Memory B cell (primary cell): ENCODE data around the gene GH1.
"Not testable (repeated sequence)": the region's sequence is repeated elsewhere in the genome, so short reads cannot be mapped to it uniquely, and the experiment has no call there.

ENCODE experiments used
- ATAC-seq: fragments of 150-1000 bp; cut with Tn5 transposase; 2 replicates; pipeline ENCODE4 v1.10.0; 2021; ENCODE audit warnings: low read depth, mild to moderate bottlenecking, moderate library complexity
- DNase-seq, 2 donors: peaks; one replicate each; pipeline ENCODE4 v3.0.0; 2022; ENCODE audit warnings: low spot score in 2 of 2
- H3K27ac Mint-ChIP-seq: one replicate; pipeline ENCODE4 v1.8.0; 2022; ENCODE audit warnings: mild to moderate bottlenecking, moderate library complexity, mixed read lengths
- H3K27me3 Mint-ChIP-seq: one replicate; pipeline ENCODE4 v1.8.0; 2022; ENCODE audit warnings: mixed read lengths
- H3K36me3 Mint-ChIP-seq: one replicate; pipeline ENCODE4 v1.8.0; 2022; ENCODE audit warnings: mild to moderate bottlenecking, mixed read lengths
- H3K4me1 Mint-ChIP-seq: one replicate; pipeline ENCODE4 v1.8.0; 2022; ENCODE audit warnings: mixed read lengths
- H3K4me3 Mint-ChIP-seq: one replicate; pipeline ENCODE4 v1.8.0; 2022; ENCODE audit warnings: mild to moderate bottlenecking, moderate library complexity, mixed read lengths
- H3K9me3 Mint-ChIP-seq: one replicate; pipeline ENCODE4 v1.8.0; 2022; ENCODE audit warnings: mixed read lengths

The GH1 gene

GRCh38 chr17:63925615-63926014 is 7.0 kb upstream of the GH1 start:
- H3K4me3 Mint-ChIP-seq: peak overlapping the region; percentile 67
- no peaks in the 10 kb centered on the region for H3K9me3 Mint-ChIP-seq
- H3K27me3 Mint-ChIP-seq: no peaks in the 10 kb centered on the region
- H3K27ac Mint-ChIP-seq: peak overlapping the region; percentile 87
- peaks cover 48% of the 10 kb centered on the region for H3K4me1 Mint-ChIP-seq
- ATAC-seq (peak; percentile 78), DNase-seq (peak; percentile 77 to 78)
- H3K36me3 Mint-ChIP-seq: peaks cover 18% of the 10 kb centered on the region

GRCh38 chr17:63922402-63922801 is 3.8 kb upstream of the GH1 start:
- Mint-ChIP-seq H3K4me1 (peaks cover 45% of the 10 kb centered on the region), H3K27ac (peak overlapping the region; percentile 91)
- H3K36me3 Mint-ChIP-seq: not testable (repeated sequence)

DNA sequence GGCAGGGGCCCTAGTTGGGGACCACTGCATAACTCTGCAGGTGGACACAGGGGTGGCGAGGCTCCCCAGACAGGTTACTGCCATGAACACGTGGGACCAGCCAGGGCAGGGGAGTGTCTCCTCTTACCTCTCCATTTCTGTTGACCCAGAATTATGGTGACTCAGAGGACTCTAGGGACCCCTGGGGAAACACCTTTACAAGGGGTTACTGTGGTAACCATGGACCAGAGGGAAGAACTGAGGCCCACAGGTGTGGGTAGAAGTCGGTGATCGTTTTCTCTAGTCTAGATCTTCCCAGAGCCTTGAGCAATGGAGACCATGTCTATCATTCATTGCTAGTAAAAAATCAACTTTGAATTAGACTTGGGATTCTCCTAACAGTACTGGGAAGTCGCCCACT is 2.1 kb upstream of the GH1 start:
- H3K4me1 Mint-ChIP-seq: peaks cover 46% of the 10 kb centered on the region
- not testable (repeated sequence) for DNase-seq, H3K36me3 Mint-ChIP-seq, H3K27me3 Mint-ChIP-seq, H3K9me3 Mint-ChIP-seq
- peak; percentile 18 for ATAC-seq
- peak overlapping the region; percentile 85 for H3K27ac Mint-ChIP-seq
- peak overlapping the region; percentile 40 for H3K4me3 Mint-ChIP-seq

More at GRCh38 chr17:63922402-63922801, 3.8 kb upstream of the GH1 start:
- ATAC-seq: peak; percentile 65
- peak overlapping the region; percentile 72 for H3K4me3 Mint-ChIP-seq
- not testable (repeated sequence) for H3K9me3 Mint-ChIP-seq, H3K27me3 Mint-ChIP-seq
- peak in 1 of 2 donors; percentile 51 for DNase-seq

- not testable (repeated sequence) for ATAC-seq, DNase-seq, H3K9me3 Mint-ChIP-seq, H3K36me3 Mint-ChIP-seq, H3K27me3 Mint-ChIP-seq
- H3K4me1 Mint-ChIP-seq: peaks cover 46% of the 10 kb centered on the region
- peak overlapping the region; percentile 71 for H3K4me3 Mint-ChIP-seq
- peak overlapping the region; percentile 85 for H3K27ac Mint-ChIP-seq
Measured at GRCh38 chr17:63920050-63920449, 1.4 kb upstream of the GH1 start.

- peaks cover 42% of the 10 kb centered on the region for H3K4me1 Mint-ChIP-seq
- H3K27me3 Mint-ChIP-seq: no peaks in the 10 kb centered on the region
- DNase-seq (peak; percentile 84 to 88), ATAC-seq (peak; percentile 55)
- no peaks in the 10 kb centered on the region for H3K9me3 Mint-ChIP-seq
- H3K27ac Mint-ChIP-seq: peak overlapping the region; percentile 9
- H3K36me3 Mint-ChIP-seq: no peaks in the 10 kb centered on the region
- H3K4me3 Mint-ChIP-seq: peak overlapping the region; percentile 75
Measured at GRCh38 chr17:63919311-63919723, 678 bp upstream of the GH1 start.

- ATAC-seq (no peak), DNase-seq (no peak)
- Mint-ChIP-seq H3K27me3 (no peaks in the 10 kb centered on the region), H3K36me3 (no peaks in the 10 kb centered on the region), H3K9me3 (no peaks in the 10 kb centered on the region), H3K4me1 (peaks cover 37% of the 10 kb centered on the region), H3K27ac (no peak overlapping the region), H3K4me3 (no peak overlapping the region)
Measured at GRCh38 chr17:63918305-63918704, 334 bp downstream of the GH1 start.

- no peaks in the 10 kb centered on the region for H3K9me3 Mint-ChIP-seq
- H3K27me3 Mint-ChIP-seq: no peaks in the 10 kb centered on the region
- H3K4me1 Mint-ChIP-seq: peaks cover 36% of the 10 kb centered on the region
- H3K4me3 Mint-ChIP-seq: no peak overlapping the region
- DNase-seq (no peak), ATAC-seq (no peak)
- no peak overlapping the region for H3K27ac Mint-ChIP-seq
- H3K36me3 Mint-ChIP-seq: no peaks in the 10 kb centered on the region
Measured at GRCh38 chr17:63917646-63918045, 993 bp downstream of the GH1 start.

DNA sequence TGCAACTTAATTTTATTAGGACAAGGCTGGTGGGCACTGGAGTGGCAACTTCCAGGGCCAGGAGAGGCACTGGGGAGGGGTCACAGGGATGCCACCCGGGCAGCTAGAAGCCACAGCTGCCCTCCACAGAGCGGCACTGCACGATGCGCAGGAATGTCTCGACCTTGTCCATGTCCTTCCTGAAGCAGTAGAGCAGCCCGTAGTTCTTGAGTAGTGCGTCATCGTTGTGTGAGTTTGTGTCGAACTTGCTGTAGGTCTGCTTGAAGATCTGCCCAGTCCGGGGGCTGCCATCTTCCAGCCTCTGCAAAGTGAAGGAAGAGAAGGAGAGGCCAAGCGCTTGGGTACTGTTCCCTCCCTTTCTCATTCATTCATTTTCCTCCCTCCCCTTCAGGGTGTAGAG is 1.4 kb downstream of the GH1 start:
- H3K4me1 Mint-ChIP-seq: peaks cover 33% of the 10 kb centered on the region

GRCh38 chr17:63916566-63917185 is 2.0 kb downstream of the GH1 start:
- Mint-ChIP-seq H3K9me3 (no peaks in the 10 kb centered on the region), H3K36me3 (no peaks in the 10 kb centered on the region), H3K27ac (peak overlapping the region; percentile 31), H3K27me3 (no peaks in the 10 kb centered on the region), H3K4me1 (peaks cover 33% of the 10 kb centered on the region), H3K4me3 (no peak overlapping the region)
- DNase-seq (no peak), ATAC-seq (no peak)

More for the DNA sequence above, 1.4 kb downstream of the GH1 start:
- not testable (repeated sequence) for DNase-seq, H3K9me3 Mint-ChIP-seq, H3K27me3 Mint-ChIP-seq, ATAC-seq, H3K4me3 Mint-ChIP-seq, H3K27ac Mint-ChIP-seq, H3K36me3 Mint-ChIP-seq

GRCh38 chr17:63915753-63916152 is 2.9 kb downstream of the GH1 start:
- Mint-ChIP-seq H3K27ac (peak overlapping the region; percentile 31), H3K4me3 (peak overlapping the region; percentile 77)

DNA sequence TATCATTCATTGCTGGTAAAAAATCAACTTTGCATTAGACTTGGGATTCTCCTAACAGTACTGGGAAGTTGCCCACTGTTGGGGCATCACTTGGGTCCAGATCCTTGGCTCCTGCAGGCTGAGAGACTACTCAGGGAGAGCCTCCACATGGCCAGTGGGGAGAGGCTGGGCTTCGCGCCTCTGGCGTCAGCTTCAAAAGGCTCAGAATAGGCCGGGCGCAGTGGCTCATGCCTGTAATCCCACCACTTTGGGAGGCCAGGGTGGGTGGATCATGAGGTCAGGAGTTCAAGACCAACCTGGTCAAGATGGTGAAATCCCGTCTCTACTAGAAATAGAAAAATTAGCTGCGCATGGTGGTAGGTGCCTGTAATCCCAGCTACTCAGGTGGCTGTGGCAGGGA is 4.2 kb downstream of the GH1 start:
- peaks cover 28% of the 10 kb centered on the region for H3K4me1 Mint-ChIP-seq
- no peak for ATAC-seq
- H3K36me3 Mint-ChIP-seq: no peaks in the 10 kb centered on the region

More at GRCh38 chr17:63915753-63916152, 2.9 kb downstream of the GH1 start:
- peak; percentile 67 for ATAC-seq
- not testable (repeated sequence) for H3K27me3 Mint-ChIP-seq, H3K9me3 Mint-ChIP-seq, DNase-seq, H3K36me3 Mint-ChIP-seq
- H3K4me1 Mint-ChIP-seq: peaks cover 36% of the 10 kb centered on the region

DNA sequence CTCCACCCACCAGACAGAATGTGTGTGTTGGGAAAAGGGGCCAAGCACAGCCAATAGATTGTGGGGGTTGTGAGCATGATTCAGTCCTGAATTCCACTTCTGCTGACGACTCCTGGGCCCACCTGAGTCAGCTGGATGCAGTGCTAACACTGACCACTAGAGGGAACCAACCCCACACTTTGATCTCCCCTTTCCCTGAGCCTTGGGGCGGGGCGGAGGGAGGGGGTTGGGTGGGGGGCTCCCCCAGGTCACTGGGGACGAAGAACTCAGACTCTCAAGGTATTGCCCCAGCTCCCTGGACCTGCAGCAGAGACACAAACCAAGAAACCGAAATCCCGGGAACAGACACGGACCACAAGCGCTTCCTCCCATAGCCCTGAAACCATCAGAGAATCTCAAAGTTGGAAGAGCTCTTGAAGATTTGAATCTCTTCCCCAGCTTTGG is 7.0 kb downstream of the GH1 start:
- Mint-ChIP-seq H3K4me1 (peaks cover 23% of the 10 kb centered on the region), H3K4me3 (no peak overlapping the region), H3K27ac (no peak overlapping the region), H3K27me3 (peaks cover 4% of the 10 kb centered on the region), H3K9me3 (no peaks in the 10 kb centered on the region), H3K36me3 (no peaks in the 10 kb centered on the region)
- DNase-seq (peak; percentile 76 to 80), ATAC-seq (peak; percentile 54)

More for the DNA sequence above, 4.2 kb downstream of the GH1 start:
- Mint-ChIP-seq H3K27me3 (peaks cover 4% of the 10 kb centered on the region), H3K27ac (no peak overlapping the region), H3K9me3 (no peaks in the 10 kb centered on the region), H3K4me3 (no peak overlapping the region)
- no peak for DNase-seq

DNA sequence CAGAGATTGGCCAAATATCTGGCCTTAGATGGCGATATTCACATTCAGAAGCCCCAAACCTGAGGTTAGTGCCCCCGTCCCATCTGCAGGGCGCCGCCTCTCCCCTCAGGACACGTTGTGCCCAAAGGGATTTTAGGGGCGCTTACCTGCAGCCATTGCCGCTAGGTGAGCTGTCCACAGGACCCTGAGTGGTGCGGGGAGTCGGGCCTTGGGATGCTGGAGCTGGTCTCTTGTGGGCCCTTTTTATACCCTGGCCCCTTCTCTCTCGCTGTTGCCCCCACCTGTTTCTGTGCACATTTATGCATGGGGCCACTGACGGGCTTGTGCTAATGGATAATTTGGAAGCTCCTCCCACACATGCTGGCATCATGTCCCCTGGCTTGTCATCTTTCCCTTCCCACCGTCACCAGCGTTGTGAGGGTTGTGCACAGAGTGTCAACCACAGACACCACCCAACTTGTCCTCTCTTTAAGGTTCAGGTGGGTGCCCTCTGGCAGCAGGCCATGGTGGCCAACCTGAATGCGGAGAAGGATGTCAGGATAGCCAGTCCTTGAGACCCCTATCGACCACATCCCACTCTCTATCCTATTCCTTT is 7.5 kb downstream of the GH1 start, which contains the start of gene CSHL1:
TSS of gene CSHL1 (minus strand) at position 218 of the 595 bp plus-strand sequence. CDS start at position 156, 62 bp downstream.
- Mint-ChIP-seq H3K4me1 (peaks cover 18% of the 10 kb centered on the region), H3K4me3 (no peak within 1 kb of the TSS), H3K9me3 (no peaks in the 10 kb centered on the region), H3K36me3 (no peaks in the 10 kb centered on the region), H3K27me3 (peaks cover 4% of the 10 kb centered on the region), H3K27ac (no peak within 1 kb of the TSS)
- DNase-seq (no peak), ATAC-seq (no peak)

- Mint-ChIP-seq H3K27me3 (peaks cover 4% of the 10 kb centered on the region), H3K36me3 (no peaks in the 10 kb centered on the region), H3K27ac (no peak overlapping the region), H3K4me3 (no peak overlapping the region), H3K4me1 (peaks cover 10% of the 10 kb centered on the region), H3K9me3 (no peaks in the 10 kb centered on the region)
- DNase-seq (no peak), ATAC-seq (no peak)
Measured at GRCh38 chr17:63910096-63910495, 8.5 kb downstream of the GH1 start.
